Neutrophil (primary cell): ENCODE results near the gene PCSK6.

Source experiments
- H3K27ac ChIP-seq: fragments of 200-600 bp; sonication (generic); 2 replicates; pipeline ENCODE4 v1.5.1; 2016; ENCODE audit warnings: mild to moderate bottlenecking, moderate library complexity
- H3K27me3 ChIP-seq: fragments of 200-600 bp; sonication (generic); 2 replicates; pipeline ENCODE4 v1.6.0; 2016; ENCODE audit warnings: mild to moderate bottlenecking
- H3K36me3 ChIP-seq: fragments of 200-600 bp; sonication (generic); 2 replicates; pipeline ENCODE4 v1.5.1; 2017
- H3K4me1 ChIP-seq, 2 experiments: fragments of 200-600 bp in 1 of 2; sonication (generic) in 1 of 2; 1 replicate in 1 of 2; 2 replicates in 1 of 2; pipeline versions ENCODE4 v1.5.1 to v1.6.1; 2013 to 2016; ENCODE audit warnings: low read depth in 1 of 2, low read length in 1 of 2, mild to moderate bottlenecking in 1 of 2, moderate library complexity in 1 of 2; ENCODE audit not compliant: control insufficient read depth in 1 of 2, insufficient read depth in 1 of 2
- H3K4me3 ChIP-seq, 2 experiments: fragments of 200-600 bp in 1 of 2; sonication (generic) in 1 of 2; 1 replicate in 1 of 2; 2 replicates in 1 of 2; pipeline ENCODE4 v1.5.1; 2013 to 2016; ENCODE audit warnings: low read depth in 1 of 2, low read length in 1 of 2, mild to moderate bottlenecking in 1 of 2, moderate library complexity in 1 of 2
- H3K9me3 ChIP-seq: fragments of 200-600 bp; sonication (generic); 2 replicates; pipeline ENCODE4 v1.5.1; 2016
- CTCF ChIP-seq: fragments of 200-600 bp; sonication (generic); IDR thresholded peaks from 2 replicates; pipeline ENCODE4 v1.5.1; 2016; ENCODE audit warnings: antibody characterized with exemption

PCSK6 gene

DNA sequence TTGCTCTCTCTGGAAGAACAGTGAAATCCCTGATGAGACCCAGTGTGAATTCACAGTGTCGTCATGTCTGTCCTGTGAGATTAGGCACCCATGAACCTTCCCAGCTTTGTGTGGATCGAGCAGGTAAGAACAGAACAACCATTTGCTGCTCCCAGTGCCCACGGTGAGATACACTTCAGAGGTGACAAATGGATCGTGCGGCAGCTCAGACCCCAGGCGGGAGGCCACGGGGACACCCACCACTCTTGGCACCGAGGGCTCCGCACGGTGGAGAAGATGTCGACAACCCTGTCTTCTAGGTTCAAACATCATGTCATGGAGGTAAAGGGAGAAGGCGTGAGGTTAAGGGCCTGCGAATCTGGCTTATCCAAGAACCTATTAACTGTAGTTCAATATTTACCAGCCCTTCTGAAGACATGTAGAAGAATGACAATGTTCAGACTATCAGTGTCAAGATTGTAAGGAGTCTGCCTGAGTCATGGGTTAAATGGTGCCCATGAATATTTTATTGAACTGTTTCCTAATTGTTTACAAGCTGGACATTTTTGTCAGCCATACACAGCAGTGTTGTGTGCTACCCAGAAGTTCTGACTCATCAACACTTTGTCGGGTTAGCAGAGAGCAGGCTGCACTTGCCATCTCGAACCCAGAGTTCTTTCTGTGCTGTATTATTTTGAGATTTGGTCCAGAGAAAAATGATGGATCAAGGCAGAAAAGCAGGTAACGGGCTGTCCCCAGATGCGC lies 15.5 kb upstream of the PCSK6 start:
- no peaks in the 10 kb centered on the region for H3K9me3 ChIP-seq
- no peaks in the 10 kb centered on the region for H3K36me3 ChIP-seq
- H3K4me3 ChIP-seq, result no peak overlapping the region
- H3K27me3 ChIP-seq, result peaks cover 75% of the 10 kb centered on the region
- H3K4me1 ChIP-seq, result no peaks in the 10 kb centered on the region
- no peak overlapping the region for H3K27ac ChIP-seq
- no peak for TF ChIP-seq CTCF

DNA sequence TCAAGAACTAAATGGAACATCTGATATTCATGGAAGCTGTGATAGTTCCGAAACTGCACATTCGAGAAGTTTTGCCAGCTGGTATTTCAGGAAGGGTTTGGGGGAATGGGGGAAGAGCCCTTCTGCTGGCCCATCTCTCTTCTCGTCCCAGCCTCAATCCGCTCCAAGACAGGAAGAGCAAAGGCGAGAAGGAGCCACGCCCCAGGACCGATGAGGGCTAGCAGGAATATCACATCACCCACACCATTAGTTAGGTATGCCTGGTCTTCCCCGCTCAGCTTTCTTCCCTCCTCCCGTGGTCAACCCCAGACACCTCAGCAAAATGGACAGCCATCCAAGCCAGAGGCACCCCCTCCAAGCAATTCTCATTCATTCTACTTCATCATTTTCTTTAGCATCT lies 14.9 kb upstream of the PCSK6 start:
- H3K36me3 ChIP-seq, result no peaks in the 10 kb centered on the region
- TF ChIP-seq CTCF, result no peak
- no peak overlapping the region for H3K27ac ChIP-seq
- peaks cover 78% of the 10 kb centered on the region for H3K27me3 ChIP-seq
- H3K4me3 ChIP-seq, result no peak overlapping the region
- no peaks in the 10 kb centered on the region for H3K9me3 ChIP-seq
- H3K4me1 ChIP-seq, result no peaks in the 10 kb centered on the region

- no peaks in the 10 kb centered on the region for H3K4me1 ChIP-seq
- peaks cover 78% of the 10 kb centered on the region for H3K27me3 ChIP-seq
- H3K27ac ChIP-seq, result no peak overlapping the region
- H3K36me3 ChIP-seq, result no peaks in the 10 kb centered on the region
- no peak overlapping the region for H3K4me3 ChIP-seq
- TF ChIP-seq CTCF, result no peak
- no peaks in the 10 kb centered on the region for H3K9me3 ChIP-seq
Observed at GRCh38 chr15:101503296-101503599, 13.7 kb upstream of the PCSK6 start.

GRCh38 chr15:101502572-101503295 lies 13.2 kb upstream of the PCSK6 start:
- Histone ChIP-seq H3K4me1 (no peaks in the 10 kb centered on the region), H3K27me3 (peaks cover 78% of the 10 kb centered on the region), H3K36me3 (no peaks in the 10 kb centered on the region), H3K4me3 (no peak overlapping the region), H3K9me3 (no peaks in the 10 kb centered on the region), H3K27ac (no peak overlapping the region)
- TF ChIP-seq CTCF, result no peak

DNA sequence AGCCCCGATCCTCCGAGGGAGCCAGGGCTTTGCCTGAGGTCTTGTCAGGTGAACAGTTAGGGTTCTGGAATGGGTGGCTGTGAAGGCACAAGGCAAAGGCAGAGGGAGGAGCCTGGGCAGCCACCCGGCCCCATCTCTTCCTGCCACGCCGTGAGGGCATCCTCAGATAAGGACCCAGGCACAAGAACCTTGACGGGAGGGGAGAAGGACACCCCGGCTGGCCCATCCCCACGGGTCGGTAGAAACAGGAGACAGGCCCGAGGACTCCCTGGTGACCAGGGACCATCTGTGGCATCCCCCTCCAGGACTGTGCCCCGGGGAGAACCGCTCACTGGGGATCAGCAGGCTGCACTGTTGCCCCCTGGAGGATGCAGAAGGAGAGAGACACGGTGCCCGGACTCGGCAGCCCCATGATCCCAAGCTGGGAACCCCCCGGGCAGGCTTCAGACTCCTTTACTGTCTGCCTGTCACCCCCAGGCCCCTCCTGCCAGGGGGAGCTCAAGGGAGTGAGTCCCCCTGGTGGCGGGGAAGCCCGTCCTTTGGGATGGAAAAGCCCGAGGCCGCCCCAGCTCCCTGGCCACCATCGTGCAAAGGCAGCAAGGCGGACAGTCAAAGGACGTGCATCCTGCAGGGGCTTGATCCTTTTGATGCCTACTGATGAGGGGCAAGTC lies 12.3 kb upstream of the PCSK6 start:
- Histone ChIP-seq H3K9me3 (no peaks in the 10 kb centered on the region), H3K4me3 (no peak overlapping the region)
- no peak for TF ChIP-seq CTCF

More for the DNA sequence above, 12.3 kb upstream of the PCSK6 start:
- H3K4me1 ChIP-seq, result no peaks in the 10 kb centered on the region
- H3K27ac ChIP-seq, result no peak overlapping the region
- peaks cover 78% of the 10 kb centered on the region for H3K27me3 ChIP-seq
- H3K36me3 ChIP-seq, result no peaks in the 10 kb centered on the region
